NK-92 treated with Interleukin-12 subunit alpha and Interleukin-12 subunit beta, amount 100 ng/mL, for 24 hours (cell line): ENCODE results near the gene CENPM.

ENCODE experiments used
- DNase-seq: peaks from one replicate; lab custom pipeline; 2025; lab: John Stamatoyannopoulos, UW

Gene CENPM

DNA sequence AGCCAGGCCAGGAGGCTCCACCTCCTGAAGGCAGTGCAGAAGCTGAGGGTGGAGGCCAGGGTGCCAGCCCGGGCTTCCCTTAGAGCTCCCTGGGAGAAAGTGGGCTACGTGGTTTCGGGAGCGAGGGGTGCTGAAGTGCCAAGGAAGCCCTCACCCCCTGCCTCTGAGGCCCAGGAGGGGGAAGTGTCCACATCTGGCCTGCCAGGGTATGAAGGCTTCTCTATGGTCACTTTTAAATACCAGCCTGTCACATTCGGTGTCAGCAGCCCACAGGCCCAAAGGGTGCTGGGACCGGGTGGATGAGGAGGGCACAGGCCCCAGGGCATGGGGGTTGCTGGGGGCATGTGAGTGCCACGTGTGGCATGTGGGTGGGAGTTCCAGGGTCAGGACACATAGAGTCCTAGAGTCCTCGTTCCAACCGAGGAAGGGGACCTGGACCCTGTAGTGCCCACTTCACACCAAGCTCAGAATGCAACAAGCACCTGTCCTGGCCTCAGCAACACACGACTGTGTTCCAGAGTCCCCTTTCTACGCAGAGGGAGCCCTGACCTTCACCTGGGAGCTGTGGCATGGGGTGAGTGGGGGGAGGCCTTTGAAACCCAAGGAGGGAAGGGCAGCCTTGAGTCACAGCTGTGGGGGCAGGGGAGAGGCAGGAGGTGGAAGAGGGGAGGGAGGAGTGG is 33.8 kb downstream of the CENPM start:
- DNase-seq: no peak

GRCh38 chr22:41912338-41913039 is 34.5 kb downstream of the CENPM start:
- DNase-seq: no peak

DNA sequence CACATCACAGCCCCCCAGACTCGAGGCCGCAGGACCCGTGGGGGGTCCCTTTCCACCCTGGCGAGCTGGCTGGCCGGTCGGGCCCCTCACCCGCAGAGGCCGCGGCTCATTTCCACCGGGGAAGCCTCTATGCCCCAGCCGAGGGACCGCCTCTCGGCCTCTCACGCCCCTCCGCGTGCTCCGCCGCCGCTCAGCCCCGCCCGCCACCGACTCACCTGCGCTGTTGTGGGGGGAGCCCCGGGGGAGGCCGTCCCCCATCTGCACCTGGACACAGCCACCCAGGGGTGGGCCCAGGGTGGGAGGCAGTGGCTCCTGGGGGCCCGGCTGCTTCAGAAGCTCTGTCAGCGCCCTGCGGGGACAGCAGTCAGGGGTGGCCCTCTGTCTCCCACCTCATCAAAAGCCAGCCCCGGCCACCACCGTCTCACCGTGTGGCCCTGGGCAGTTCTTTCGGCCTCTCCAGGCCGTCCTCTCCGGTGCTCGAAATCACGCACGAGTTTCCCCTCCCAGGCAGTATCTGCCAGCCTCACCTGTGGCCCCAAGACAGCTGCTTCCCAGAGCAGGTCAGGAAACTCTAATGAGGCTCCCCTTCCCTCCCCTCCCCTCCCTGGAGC is 35.8 kb downstream of the CENPM start:
- no peak for DNase-seq

DNA sequence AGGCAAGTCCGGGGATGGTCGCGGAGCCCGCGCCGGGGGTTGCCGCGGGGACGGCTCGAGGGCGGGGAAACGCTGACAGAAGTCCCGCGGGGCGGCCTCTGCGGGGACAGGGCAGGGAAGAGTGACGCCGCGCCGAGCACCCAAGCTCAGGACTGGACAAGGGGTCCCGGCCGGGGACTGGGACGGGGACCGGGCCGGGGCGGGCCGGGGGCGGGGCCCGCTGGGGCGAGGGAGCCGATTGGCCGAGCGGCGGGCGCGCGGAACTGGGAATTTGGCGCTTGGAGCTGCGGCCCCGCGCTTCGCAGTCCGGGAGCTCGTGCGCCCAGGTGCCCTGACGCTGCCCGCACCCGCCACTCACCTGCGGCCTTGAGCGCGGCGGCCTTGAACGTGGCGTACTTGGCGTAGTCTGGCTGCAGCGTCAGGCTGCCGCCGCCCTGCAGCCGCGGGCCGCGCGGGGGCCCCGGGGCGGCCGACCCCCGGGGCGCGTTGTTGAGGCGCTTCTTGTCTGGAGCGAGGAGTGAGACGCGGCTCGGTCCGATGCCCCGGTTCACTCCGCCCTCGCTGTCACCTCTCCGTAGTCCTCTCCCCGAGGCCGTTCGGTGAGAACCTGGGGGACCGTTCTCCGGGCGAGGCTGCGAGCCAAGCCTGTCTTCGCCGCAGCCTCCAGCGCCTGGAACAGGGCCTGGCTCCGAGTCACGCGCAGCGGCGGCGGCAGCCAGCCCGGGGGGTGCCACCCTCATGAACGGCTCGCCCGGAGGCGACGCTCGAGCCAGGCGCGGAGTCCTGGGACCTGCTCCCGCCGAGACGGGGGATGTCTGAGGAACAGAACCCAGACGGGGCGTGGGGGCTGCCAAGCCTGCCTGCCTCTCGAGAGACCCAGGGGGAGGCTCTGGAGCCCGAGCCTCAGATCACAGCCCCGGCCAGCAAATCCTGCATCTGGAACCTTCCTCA is 36.6 kb downstream of the CENPM start:
- no peak for DNase-seq

DNA sequence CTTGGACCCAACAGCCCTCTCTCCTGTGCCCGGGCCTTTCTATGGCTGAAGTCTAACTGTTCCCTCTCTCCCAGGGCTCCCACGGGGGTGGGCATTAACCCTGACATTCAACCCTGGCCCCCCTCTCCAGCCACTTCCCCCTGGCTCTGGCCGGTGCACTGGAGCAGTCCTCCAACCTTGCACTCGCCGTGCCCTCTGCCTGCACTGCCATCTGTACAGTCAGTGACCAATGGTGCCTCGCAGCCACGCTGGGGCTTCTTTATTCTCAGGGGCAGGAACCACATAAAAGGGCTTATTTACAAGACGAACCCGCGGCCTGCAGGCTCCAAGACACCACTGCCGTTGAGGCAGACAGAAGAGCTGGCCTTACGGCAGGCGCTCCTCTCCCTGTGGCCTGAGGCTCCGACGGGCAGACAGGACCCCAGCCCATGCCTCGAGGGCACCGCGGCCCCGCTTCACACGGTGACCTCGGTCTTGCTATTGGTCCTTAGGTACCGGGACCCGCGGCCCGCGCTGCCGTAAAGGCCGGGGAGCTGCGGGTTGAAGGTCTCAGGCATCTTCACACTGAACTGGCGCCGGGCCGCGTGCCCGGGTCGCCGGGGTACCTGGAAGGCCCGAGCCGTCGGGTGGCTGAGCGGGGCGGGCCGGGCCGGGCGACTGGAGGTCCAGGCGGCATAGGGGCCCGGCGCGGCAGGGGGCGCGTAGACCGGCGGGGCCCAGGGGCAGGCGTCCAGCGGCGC is 37.5 kb downstream of the CENPM start:
- no peak for DNase-seq

- no peak for DNase-seq
Measured at GRCh38 chr22:41908411-41909309, 38.3 kb downstream of the CENPM start.

GRCh38 chr22:41907436-41908401 is 39.2 kb downstream of the CENPM start:
- DNase-seq: no peak

- no peak for DNase-seq
Measured at GRCh38 chr22:41906822-41907221, 40.1 kb downstream of the CENPM start.

GRCh38 chr22:41905411-41906202 is 41.3 kb downstream of the CENPM start:
- no peak for DNase-seq

GRCh38 chr22:41904450-41905410 is 42.2 kb downstream of the CENPM start:
- no peak for DNase-seq

GRCh38 chr22:41902932-41903421 is 44.0 kb downstream of the CENPM start:
- DNase-seq: no peak

DNA sequence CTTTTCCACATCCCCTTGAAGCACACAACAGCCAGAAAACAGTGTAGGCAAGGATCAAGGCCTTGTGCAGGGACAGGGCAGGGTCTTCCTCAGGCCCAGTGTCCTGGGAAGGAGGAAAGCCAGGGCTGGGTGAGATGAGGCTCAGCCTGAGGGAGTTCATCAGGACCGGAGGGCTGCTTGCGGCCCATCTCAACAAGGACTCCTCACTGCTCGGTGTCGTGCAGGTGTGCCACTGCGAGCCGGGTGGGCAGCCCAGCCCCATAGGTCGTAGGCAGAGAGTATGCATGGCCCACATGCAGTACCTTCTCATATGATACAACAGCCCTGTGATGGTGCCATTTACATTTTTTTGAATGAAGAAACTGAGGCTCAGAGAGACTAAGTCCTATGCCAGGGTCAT is 44.9 kb downstream of the CENPM start:
- DNase-seq: no peak

GRCh38 chr22:41900652-41901312 is 46.2 kb downstream of the CENPM start:
- DNase-seq: no peak

DNA sequence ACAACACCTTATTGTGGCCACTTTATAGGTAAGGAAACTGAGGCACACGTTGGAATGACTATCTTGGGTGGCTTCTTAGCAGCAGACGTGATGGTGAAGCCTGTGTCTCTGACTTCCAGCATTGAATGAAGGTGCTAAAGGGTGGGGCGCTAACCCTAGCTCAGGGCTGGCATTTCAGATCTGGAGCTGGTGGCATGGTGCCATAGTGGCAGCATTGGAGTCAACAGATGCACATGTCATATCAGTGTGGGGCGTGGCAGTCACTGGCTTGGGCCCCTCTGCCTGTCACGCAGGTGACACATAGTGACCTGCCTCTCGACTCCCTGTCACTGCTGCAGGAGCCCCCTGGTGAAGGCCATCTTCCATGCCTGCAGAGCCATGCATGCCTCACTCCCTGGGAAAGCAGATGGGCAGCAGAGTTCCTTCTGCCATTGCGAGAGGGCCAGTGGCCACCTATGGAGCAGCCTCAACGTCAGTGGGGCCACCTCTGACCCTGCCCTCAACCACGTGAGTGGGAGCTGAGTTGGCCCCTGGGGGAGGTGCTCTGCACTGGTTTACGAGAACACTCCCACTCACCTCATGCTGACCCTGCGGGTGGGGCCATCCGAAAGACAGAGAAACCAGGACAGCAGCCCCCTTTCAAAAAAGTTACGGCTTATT is 46.8 kb downstream of the CENPM start:
- no peak for DNase-seq

DNA sequence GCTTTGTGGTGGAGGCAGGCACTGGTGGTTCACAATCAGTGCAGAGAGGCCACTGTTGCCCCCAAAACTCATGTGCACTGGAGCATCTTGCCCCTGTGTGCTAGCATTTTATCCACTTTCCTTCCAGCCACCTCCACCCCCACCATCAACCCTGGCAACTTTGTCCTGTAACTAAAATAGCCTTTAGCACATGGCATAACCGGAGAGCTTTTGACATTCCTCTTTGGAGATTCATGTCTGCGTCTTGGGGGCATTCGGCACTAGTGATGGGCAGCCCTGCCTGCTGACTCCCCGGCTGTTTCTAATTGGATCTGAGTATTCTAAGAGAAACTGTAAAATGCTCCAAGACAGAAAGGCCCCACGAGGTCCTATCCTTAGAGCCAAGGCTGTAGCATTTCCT is 47.8 kb downstream of the CENPM start:
- DNase-seq: no peak

- DNase-seq: no peak
Measured at GRCh38 chr22:41898645-41899044, 48.3 kb downstream of the CENPM start.
